T-helper 1 cell treated with Interleukin-12 subunit alpha and Interleukin-12 subunit beta and Interleukin-4 antibody, amounts not matched to agents 30 ng/mL and 1 ng/mL, for 36 hours (primary cell): Measurements from ENCODE around the gene ORC1. TPM values are rescaled to one million over a fixed set of nuclear protein-coding genes. Genes with fewer than 3 reads are reported as not detected.

Source experiments
- intact Hi-C: fragments of 100-400 bp; cut with micrococcal nuclease; formaldehyde crosslinking; loops from one replicate; pipeline ENCODE4 v1.15.1; 2024
- total RNA-seq: library from RNA; stranded (reverse); gene quantifications from 2 replicates; pipeline ENCODE4 v1.2.3, GENCODE V29; 2022

The ORC1 gene
- total RNA-seq, 1 donor from 2014 or later = 24.0 TPM

- intact Hi-C loops = loop anchor here (5.0 to 10.0 kb wide), 4 partner anchors 255 to 928 kb away; partner anchors contain the start of genes CPT2, ECHDC2, LRP8 and SCP2
These were observed 4.6 kb downstream of the ORC1 start for GRCh38 chr1:52399629-52400028.

DNA sequence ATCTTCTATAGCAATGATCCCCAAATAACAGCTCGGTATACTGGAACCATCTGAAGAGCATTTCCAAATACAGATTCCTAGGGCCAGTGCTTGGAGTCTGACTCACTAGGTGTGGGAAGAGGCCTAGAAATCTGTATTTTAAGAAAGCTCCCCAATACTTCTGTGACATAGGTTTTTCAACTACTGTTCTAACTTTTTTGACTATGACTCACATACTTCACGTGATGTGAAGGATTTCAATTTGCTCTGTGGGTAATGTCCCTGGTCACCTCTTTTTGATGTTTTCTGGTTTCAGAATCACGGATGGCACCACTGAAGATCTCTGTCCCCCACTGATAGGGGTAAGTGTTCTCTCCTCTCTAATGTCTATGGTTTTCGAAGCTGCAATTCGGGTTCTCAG is 11.0 kb downstream of the ORC1 start:
- intact Hi-C loops = no loop called here

DNA sequence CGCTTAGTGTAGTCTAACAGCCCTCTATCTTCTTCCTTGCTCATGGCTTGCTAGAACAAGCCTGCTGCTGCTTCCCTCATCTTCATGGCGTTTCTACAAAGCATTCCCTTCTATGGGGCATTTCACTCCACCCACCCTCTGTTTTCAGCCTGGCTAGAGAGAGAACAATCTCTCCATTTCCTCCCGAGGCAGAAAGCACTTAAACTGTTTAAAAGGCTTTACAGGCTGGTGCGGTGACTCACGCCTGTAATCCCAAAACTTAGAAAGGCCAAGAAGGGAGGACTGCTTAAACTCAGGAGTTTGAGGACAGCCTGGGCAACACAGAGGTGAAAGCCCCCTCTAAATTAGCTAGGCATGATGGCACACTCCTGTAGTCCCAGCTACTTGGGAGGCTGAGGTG is 17.8 kb downstream of the ORC1 start:
- intact Hi-C loops = no loop called here

DNA sequence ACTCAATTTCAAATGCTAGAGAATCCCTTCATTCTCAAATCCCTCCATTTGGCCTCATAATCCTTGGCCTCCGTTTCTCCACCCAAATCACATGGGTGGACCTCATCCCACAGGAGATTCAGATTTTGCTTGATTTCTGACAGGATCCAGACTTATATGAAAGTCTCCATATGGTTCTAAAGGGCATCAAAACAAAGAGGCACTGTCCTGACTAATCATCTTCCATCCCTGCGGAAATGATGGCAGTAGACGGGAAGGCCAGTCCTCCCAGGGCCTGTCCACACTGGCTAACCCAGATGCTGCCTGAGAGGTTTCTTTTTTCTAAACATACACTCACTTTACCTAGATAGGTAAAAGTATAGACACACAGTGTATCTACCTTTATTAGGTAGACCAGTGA is 18.8 kb downstream of the ORC1 start:
- intact Hi-C loops = no loop called here

DNA sequence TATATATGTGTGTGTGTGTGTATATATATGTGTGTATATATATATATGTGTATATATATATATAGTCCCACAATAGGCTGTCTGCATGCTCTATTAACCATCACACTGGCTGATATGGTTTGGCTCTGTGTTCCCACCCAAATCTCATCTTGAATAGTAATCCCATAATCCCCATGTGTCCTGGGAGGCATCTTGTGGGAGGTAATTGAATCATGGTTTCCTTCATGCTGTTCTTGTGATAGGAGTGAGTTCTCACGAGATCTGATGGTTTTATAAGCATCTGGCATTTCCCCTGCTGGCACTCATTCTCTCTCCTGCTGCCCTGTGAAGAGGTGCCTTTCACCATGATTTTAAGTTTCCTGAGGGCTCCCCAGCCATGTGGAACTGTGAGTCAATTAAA is 34.4 kb downstream of the ORC1 start:
- intact Hi-C loops = loop anchor here (5.0 kb wide), 4 partner anchors 557 to 1133 kb away; partner anchors contain the start of genes CPT2, EPS15, RNF11 and SCP2

- intact Hi-C loops = loop anchor here (1.0 to 5.0 kb wide), 5 partner anchors 227 to 1131 kb away; partner anchors contain the start of genes CPT2, EPS15, RNF11 and SCP2
These were observed 35.6 kb downstream of the ORC1 start for GRCh38 chr1:52368383-52369172.

- intact Hi-C loops = loop anchor here (2.0 to 5.0 kb wide), 7 partner anchors 336 to 1578 kb away; partner anchors contain the start of genes CPT2, EPS15, IFT25 and RNF11
These were observed 37.0 kb downstream of the ORC1 start for GRCh38 chr1:52367272-52367671.

DNA sequence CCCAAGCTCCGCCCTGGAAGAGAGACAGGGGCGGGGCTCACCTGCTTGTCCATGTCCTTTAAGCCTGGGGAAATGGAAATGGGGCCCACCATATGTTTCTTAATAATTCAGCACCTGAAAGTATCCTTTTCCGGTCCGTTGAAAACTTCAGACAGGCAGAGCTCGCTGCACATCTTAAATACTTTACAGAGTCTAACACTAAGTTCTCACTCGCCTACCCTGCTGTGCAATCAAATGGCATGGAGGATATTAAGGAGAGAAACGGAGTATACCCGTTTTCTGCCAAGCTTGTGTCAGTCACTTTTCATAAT is 37.8 kb downstream of the ORC1 start:
- intact Hi-C loops = loop anchor here (1.0 to 5.0 kb wide), 20 partner anchors 38 to 1578 kb away; partner anchors contain the start of genes BTF3L4, CPT2, EPS15 and IFT25

DNA sequence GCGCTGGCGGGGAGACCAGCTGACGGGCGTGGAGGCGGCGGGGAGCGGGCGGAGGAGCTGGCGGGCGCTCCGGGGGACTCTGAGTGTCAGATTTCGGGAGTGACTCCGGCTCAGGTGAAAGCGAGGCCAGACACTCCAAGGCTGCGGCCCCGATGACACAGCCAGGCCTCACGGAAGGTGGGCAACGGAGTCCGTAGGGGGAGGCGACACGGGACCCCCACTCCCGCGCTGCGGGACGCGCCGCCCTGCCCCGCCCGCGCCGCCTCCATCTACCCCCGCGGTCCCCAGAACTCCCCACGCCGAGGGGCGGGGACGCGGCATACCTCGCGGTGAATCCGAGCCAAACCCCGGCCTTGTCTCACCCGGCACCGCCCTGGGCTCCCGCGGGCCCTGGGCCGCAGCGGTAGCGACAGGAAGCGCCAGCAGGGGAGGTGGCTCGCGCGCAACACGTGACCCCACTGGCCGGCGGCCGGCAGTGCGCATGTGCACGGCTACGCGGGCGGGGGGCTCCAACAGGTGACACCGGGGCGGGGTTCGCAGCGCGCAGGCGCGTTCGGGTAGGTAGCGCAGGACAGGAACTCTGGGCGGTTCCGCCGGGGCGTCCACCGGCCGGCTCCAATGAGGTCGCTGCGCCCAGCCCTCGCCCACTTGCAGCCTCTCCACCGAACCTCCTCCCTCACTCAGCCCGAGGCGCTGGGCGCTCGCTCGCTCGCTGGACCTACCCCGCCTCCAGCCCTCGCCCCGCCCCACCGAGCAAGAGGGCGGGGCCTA is 38.3 kb downstream of the ORC1 start, which contains the start of gene CC2D1B:
Gene CC2D1B, minus strand, starts transcription at position 460 of the 771 bp plus-strand sequence. CDS start 1,585 bp downstream, outside the sequence.
- intact Hi-C loops = loop anchor here (1.0 to 5.0 kb wide), 20 partner anchors 38 to 1579 kb away; partner anchors contain the start of genes BTF3L4, CPT2, EPS15 and IFT25

GRCh38 chr1:52365071-52365745 is 39.0 kb downstream of the ORC1 start:
- intact Hi-C loops = loop anchor here (5.0 kb wide), 4 partner anchors 562 to 1128 kb away; partner anchors contain the start of genes CPT2, EPS15, RNF11 and SCP2

DNA sequence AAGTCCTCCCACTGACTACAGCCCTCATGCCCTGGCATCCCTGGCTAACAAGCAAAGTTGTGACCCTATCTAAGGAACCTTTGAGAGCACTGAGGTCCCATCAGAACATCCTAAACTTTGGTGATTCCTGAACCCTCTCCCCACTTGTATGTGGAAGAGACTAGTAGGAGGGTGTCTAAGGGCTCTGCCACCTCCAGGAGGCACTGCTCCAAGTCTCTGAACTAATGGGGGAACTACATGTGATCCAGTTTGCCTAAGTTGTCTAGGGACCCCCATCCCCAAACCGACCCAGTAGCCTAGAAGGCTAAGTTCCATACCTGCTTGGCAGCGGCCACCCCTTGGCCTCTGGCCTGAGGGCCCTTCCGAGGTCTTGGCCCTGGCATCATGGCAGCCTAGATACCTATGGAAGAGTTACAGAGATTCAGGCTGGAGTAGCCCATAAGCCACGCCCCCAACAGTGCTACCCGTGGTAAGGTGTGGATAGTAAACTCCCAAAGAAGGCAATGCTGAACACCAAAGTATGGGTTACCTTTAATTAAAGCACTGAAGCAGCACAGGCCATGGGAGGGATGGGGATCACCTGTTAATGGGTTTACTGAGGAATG is 39.9 kb downstream of the ORC1 start:
- intact Hi-C loops = no loop called here

DNA sequence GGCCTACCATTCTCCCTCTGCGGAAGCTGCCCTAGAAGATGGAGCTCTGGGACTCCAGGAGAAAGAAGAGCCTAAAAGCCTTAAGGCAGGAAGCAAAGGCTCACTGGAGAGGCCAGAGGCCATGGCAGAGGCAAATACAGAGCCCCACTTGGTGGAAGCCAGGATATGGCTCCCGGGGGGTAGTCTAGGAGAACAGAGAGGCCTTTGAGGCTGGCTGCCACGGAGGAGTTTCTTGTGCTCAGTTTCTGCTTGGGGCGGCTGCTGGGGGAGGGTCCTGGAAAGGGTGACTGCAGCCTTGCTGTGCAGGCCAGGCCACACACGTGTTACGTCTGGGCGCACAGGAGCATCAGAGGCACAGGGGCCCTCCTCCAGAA is 43.6 kb downstream of the ORC1 start:
- intact Hi-C loops = no loop called here

- intact Hi-C loops = no loop called here
These were observed 44.3 kb downstream of the ORC1 start for GRCh38 chr1:52359676-52360594.

DNA sequence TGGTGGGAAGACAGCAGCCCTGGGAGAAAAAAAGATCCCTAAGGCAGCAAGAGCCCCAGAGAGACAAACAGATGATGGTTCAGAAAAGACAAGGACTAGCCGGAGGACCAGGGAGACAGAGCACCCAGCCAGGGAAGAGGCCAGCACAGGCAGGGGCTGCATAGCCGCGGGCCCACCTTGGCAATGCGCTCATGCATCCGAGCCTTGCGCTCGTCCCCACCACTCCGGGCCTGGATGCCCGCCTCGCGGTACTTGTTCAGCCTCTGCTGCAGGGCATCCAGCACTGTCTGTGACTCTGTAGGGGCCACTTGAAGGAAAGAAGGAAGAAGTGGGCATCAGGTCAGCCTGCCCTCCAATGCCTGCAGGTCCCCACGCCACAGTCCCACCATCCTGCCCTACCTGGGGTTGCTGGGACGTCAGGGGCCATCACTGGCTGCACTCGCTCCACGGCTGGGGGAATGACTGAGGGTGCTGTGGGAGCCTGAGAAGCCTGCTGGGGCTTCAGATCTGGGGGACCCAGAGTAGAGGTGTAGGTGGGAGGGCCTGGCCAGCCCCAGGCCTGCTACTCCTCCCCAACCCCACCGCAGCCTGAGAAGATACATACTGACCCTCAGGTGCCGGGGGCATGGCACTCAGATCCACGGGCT is 45.2 kb downstream of the ORC1 start:
- intact Hi-C loops = no loop called here

- intact Hi-C loops = no loop called here
These were observed 46.8 kb downstream of the ORC1 start for GRCh38 chr1:52357397-52357796.

GRCh38 chr1:52356818-52357355 is 47.3 kb downstream of the ORC1 start:
- intact Hi-C loops = no loop called here

DNA sequence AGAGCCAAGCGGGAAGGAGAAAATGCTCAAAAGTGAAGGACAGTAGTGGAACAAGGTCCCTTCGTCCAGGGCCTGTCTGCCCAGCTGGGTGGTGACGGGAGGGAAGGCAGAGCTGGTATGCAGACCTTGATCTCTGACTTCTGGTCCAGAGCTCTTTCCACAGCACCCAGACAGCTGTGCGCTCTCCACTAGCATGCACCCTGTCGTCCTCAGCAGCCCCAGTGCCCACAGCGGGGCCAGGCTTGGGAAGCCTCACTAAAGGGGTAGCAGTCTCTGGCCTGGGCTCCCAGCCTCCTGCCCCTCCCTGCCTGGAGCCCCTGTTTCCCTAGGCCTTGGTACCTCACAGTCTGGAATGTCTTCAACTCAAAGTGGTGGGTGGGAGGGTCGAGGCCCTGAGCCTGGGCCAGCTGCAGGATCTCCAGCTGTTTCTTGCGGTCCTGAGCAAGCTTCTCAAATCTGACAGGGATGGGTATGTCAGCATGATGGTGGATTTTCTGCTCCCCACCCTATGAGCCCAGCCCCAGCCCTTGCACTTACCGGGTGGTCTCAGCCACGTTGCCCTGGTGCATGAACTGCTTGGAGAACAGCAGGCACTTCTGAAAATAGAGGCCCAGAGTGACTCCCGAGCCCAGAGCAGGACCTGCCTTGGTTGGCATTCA is 48.2 kb downstream of the ORC1 start:
- intact Hi-C loops = no loop called here

- intact Hi-C loops = no loop called here
These were observed 48.8 kb downstream of the ORC1 start for GRCh38 chr1:52355436-52355835.

DNA sequence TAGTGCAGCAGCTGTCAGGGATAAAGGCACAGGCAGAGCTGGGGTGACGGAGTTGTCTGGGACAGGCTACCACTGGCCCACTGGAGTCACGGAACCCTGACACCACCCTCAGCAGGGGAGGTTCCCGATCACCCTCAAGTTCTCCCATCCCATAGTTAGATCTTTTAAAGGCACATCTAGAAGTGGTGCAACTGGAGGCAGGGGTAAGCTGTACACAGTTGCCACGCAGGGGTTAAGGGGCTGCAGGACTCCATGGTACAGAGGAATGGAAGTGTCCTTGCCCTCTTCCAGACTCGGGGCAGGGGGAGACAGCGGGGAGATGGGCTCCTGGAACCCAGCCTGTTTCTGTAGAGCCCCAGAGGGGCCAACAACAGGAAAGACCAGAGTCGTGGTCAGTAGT is 51.5 kb downstream of the ORC1 start:
- intact Hi-C loops = no loop called here
